K562 (cell line): ENCODE data around the gene CHAF1A. TPM values are rescaled to one million over a fixed set of nuclear protein-coding genes. Genes with fewer than 3 reads are reported as not detected.
A peak's percentile ranks its signal among the peaks of the same experiment; 100 is the strongest.

Experiments used
- ATF7 ChIP-seq: fragments of 450-650 bp; IDR thresholded peaks from 2 replicates; pipeline ENCODE4 v1.7.1; 2014; ENCODE audit warnings: mild to moderate bottlenecking, moderate library complexity
- BACH1 ChIP-seq: fragments of 200-800 bp; sonication (Bioruptor generic); IDR thresholded peaks from 2 replicates; pipeline ENCODE4 v1.6.1; 2016; ENCODE audit warnings: missing genetic modification characterization, missing compliant biosample characterization
- BCOR ChIP-seq: fragments of 450-650 bp; IDR thresholded peaks from 2 replicates; pipeline ENCODE4 v1.6.1; 2016
- MCM2 ChIP-seq: fragments of 450-650 bp; IDR thresholded peaks from 2 replicates; pipeline ENCODE4 v1.6.1; 2017; ENCODE audit warnings: low read depth, mild to moderate bottlenecking
- NBN ChIP-seq: fragments of 450-650 bp; IDR thresholded peaks from 2 replicates; pipeline ENCODE4 v1.6.1; 2016; ENCODE audit warnings: low read depth, mild to moderate bottlenecking
- POLR2AphosphoS5 ChIP-seq: IDR thresholded peaks from 2 replicates; pipeline ENCODE4 v1.6.1; 2011; ENCODE audit warnings: mild to moderate bottlenecking, low read depth, low read length, moderate library complexity; ENCODE audit not compliant: control insufficient read depth, insufficient read depth
- POLR2G ChIP-seq: fragments of 200-400 bp; formaldehyde crosslinking; IDR thresholded peaks from 2 replicates; pipeline ENCODE4 v1.6.1; 2017; ENCODE audit warnings: low read depth, mild to moderate bottlenecking, antibody characterized with exemption, low read length, moderate library complexity
- POLR3A ChIP-seq: IDR thresholded peaks from 2 replicates; pipeline ENCODE4 v1.6.1; 2011; ENCODE audit warnings: borderline replicate concordance, mild to moderate bottlenecking, moderate library complexity; ENCODE audit not compliant: insufficient read length, insufficient read depth; ENCODE audit errors: extremely low read depth
- RBM22 ChIP-seq: fragments of 200-400 bp; formaldehyde crosslinking; IDR thresholded peaks from 2 replicates; pipeline ENCODE4 v1.6.1; 2018; ENCODE audit warnings: low read length, low read depth; ENCODE audit not compliant: poor library complexity, severe bottlenecking
- SUPT5H ChIP-seq: fragments of 450-650 bp; IDR thresholded peaks from 2 replicates; pipeline ENCODE4 v1.6.1; 2016
- ZC3H8 ChIP-seq: fragments of 450-650 bp; IDR thresholded peaks from 2 replicates; pipeline ENCODE4 v1.6.1; 2017
- ZNF121 ChIP-seq: sonication (generic); formaldehyde crosslinking; conservative IDR thresholded peaks from 2 replicates; pipeline ENCODE4 v1.8.0; 2022; ENCODE audit warnings: missing genetic modification reagents
- polyA plus RNA-seq, 8 experiments: library from polyadenylated mRNA; depleted of rRNA in 4 of 8; stranded (reverse) in 5 of 8; unstranded in 3 of 8; fragments of >200 nt; fragmentation: Nextera tagmentation in 2 of 8; fragmentation: Illumina TruSeq in 1 of 8; extraction: Ambion mirVana in 2 of 8; extraction: Trizol in 1 of 8; gene quantifications; 2 replicates each; pipeline versions ENCODE4 v1.2.1 to v1.2.3, GENCODE V29; 2011 to 2014; ENCODE audit warnings: inconsistent platforms in 1 of 8, missing spikeins in 1 of 8
- total RNA-seq, 7 experiments: library from RNA; depleted of rRNA in 6 of 7; stranded (reverse); fragments of >200 nt in 6 of 7; fragmentation: Illumina TruSeq in 2 of 7; extraction: Trizol in 2 of 7; gene quantifications; 2 replicates each; pipeline versions ENCODE4 v1.2.1 to v1.2.3, GENCODE V29; 2011 to 2021; ENCODE audit warnings: low replicate concordance in 1 of 7

The CHAF1A gene
- total and polyA plus RNA-seq, 9 of the 15 experiments (the other 6 are each of a cell fraction or from before 2014, with no cell fraction given) = 1.6 to 86.9 (median 45.2) TPM

- TF ChIP-seq BCOR = no peak
- no peak for TF ChIP-seq ZNF121 (CRISPR knock-in tag)
- peak; percentile 75 for TF ChIP-seq RBM22
- TF ChIP-seq ATF7 = no peak
- TF ChIP-seq SUPT5H = 0 out of 2 replicates have a peak, but pooled peaks have one; percentile 19
- TF ChIP-seq POLR3A = no peak
- no peak for TF ChIP-seq BACH1 (tag)
- no peak for TF ChIP-seq NBN
- no peak for TF ChIP-seq MCM2
- TF ChIP-seq POLR2AphosphoS5 = no peak
- TF ChIP-seq ZC3H8 = no peak
- peak; percentile 65 for TF ChIP-seq POLR2G
Observed at GRCh38 chr19:4431808-4432674, 29.6 kb downstream of the CHAF1A start (continued).
